ENCODE measurements around the gene PHACTR2.
"Not testable (repeated sequence)": the region's sequence is repeated elsewhere in the genome, so short reads cannot be mapped to it uniquely, and the experiment has no call there.

The PHACTR2 gene

GRCh38 chr6:143864234-143864633 lies 186.5 kb downstream of the PHACTR2 start, which contains the start of gene ZC2HC1B:
ZC2HC1B (plus strand) TSS chr6:143864474; CDS start chr6:143864540, 66 bp downstream.
- H2AFZ ChIP-seq (ENCODE audit: low read length) = no peak within 1 kb of the TSS
- no peak within 1 kb of the TSS for H3K23ac ChIP-seq (ENCODE audit: low read depth, low read length, poor library complexity)
- H3K27ac ChIP-seq (replicated peaks; ENCODE audit: low read length) = no peak within 1 kb of the TSS
- no peak within 1 kb of the TSS for H3K14ac ChIP-seq (ENCODE audit: low read length)
- H3K4ac ChIP-seq (ENCODE audit: low read length) = no peak within 1 kb of the TSS
- H2BK15ac ChIP-seq (ENCODE audit: low read length) = no peak within 1 kb of the TSS
- no peaks in the 10 kb centered on the region for H3K27me3 ChIP-seq (ENCODE audit: control insufficient read depth in 3 of 3, insufficient read depth in 3 of 3, low read depth in 1 of 3, low read length in 3 of 3)
- no peak for DNase-seq (ENCODE audit: low spot score)
- no peaks in the 10 kb centered on the region for H3K9me3 ChIP-seq (replicated peaks in 1 of 2; ENCODE audit: control insufficient read depth in 2 of 2, insufficient read depth in 1 of 2, low read depth in 1 of 2, low read length in 2 of 2)
- H3K4me3 ChIP-seq (ENCODE audit: low read length in 2 of 2) = no peak within 1 kb of the TSS
- no peaks in the 10 kb centered on the region for H3K79me1 ChIP-seq (ENCODE audit: low read depth, low read length)
- H4K8ac ChIP-seq (ENCODE audit: low read depth, low read length) = no peak within 1 kb of the TSS
- no peak within 1 kb of the TSS for H3K4me2 ChIP-seq (ENCODE audit: insufficient read depth, low read length, poor library complexity, severe bottlenecking)
- no peak within 1 kb of the TSS for H2AK5ac ChIP-seq (ENCODE audit: low read depth, low read length)
- no peak within 1 kb of the TSS for H2BK12ac ChIP-seq (ENCODE audit: low read length)
- no peak within 1 kb of the TSS for H3K9ac ChIP-seq (ENCODE audit: low read depth, low read length, poor library complexity)
- no peak within 1 kb of the TSS for H4K91ac ChIP-seq (ENCODE audit: low read depth, low read length, poor library complexity)
- no peak within 1 kb of the TSS for H3K18ac ChIP-seq (ENCODE audit: low read length)
- peaks cover 7 to 70% of the 10 kb centered on the region in 2 donors for H3K36me3 ChIP-seq (replicated peaks in 1 of 2; ENCODE audit: control insufficient read depth in 2 of 2, insufficient read depth in 2 of 2, low read length in 2 of 2)
- H2BK5ac ChIP-seq (ENCODE audit: low read length) = no peak within 1 kb of the TSS
- no peak within 1 kb of the TSS for H2BK120ac ChIP-seq (ENCODE audit: low read depth, low read length)
- no peaks in the 10 kb centered on the region for H3K4me1 ChIP-seq (ENCODE audit: control insufficient read depth in 2 of 2, insufficient read depth in 1 of 2, low read depth in 1 of 2, low read length in 2 of 2)
- WGBS, 2 donors (ENCODE audit: extremely low coverage in 2 of 2, insufficient read length in 2 of 2, insufficient replicate concordance in 1 of 2) = no CpG with 5 or more reads among the region's 1 CpG

- no peak overlapping the region for H4K8ac ChIP-seq (ENCODE audit: low read depth, low read length)
- peaks cover 0 to 40% of the 10 kb centered on the region in 2 donors for H3K36me3 ChIP-seq (replicated peaks in 1 of 2; ENCODE audit: control insufficient read depth in 2 of 2, insufficient read depth in 2 of 2, low read length in 2 of 2)
- H4K91ac ChIP-seq (ENCODE audit: low read depth, low read length, poor library complexity) = no peak overlapping the region
- H2BK5ac ChIP-seq (ENCODE audit: low read length) = no peak overlapping the region
- H3K79me1 ChIP-seq (ENCODE audit: low read depth, low read length) = no peaks in the 10 kb centered on the region
- H2BK120ac ChIP-seq (ENCODE audit: low read depth, low read length) = no peak overlapping the region
- H3K4me1 ChIP-seq (ENCODE audit: control insufficient read depth in 2 of 2, insufficient read depth in 1 of 2, low read depth in 1 of 2, low read length in 2 of 2) = no peaks in the 10 kb centered on the region
- no peak overlapping the region for H3K23ac ChIP-seq (ENCODE audit: low read depth, low read length, poor library complexity)
- no peak overlapping the region for H2BK12ac ChIP-seq (ENCODE audit: low read length)
- H3K9ac ChIP-seq (ENCODE audit: low read depth, low read length, poor library complexity) = no peak overlapping the region
- H2AK5ac ChIP-seq (ENCODE audit: low read depth, low read length) = no peak overlapping the region
- H3K4me3 ChIP-seq (ENCODE audit: low read length in 2 of 2) = no peak overlapping the region
- no peak overlapping the region for H3K4me2 ChIP-seq (ENCODE audit: insufficient read depth, low read length, poor library complexity, severe bottlenecking)
- H3K4ac ChIP-seq (ENCODE audit: low read length) = no peak overlapping the region
- H3K27me3 ChIP-seq (ENCODE audit: control insufficient read depth in 3 of 3, insufficient read depth in 3 of 3, low read depth in 1 of 3, low read length in 3 of 3) = no peaks in the 10 kb centered on the region
- no peak overlapping the region for H3K27ac ChIP-seq (replicated peaks; ENCODE audit: low read length)
- H2AFZ ChIP-seq (ENCODE audit: low read length) = no peak overlapping the region
- H3K18ac ChIP-seq (ENCODE audit: low read length) = no peak overlapping the region
- DNase-seq (ENCODE audit: low spot score) = no peak
- no peak overlapping the region for H3K14ac ChIP-seq (ENCODE audit: low read length)
- no peaks in the 10 kb centered on the region for H3K9me3 ChIP-seq (replicated peaks in 1 of 2; ENCODE audit: control insufficient read depth in 2 of 2, insufficient read depth in 1 of 2, low read depth in 1 of 2, low read length in 2 of 2)
- no peak overlapping the region for H2BK15ac ChIP-seq (ENCODE audit: low read length)
Measured at GRCh38 chr6:143867236-143867635, 189.5 kb downstream of the PHACTR2 start.

- not testable (repeated sequence) for H4K8ac ChIP-seq (ENCODE audit: low read depth, low read length); H2BK15ac ChIP-seq (ENCODE audit: low read length); H3K4me2 ChIP-seq (ENCODE audit: insufficient read depth, low read length, poor library complexity, severe bottlenecking); H3K27ac ChIP-seq (replicated peaks; ENCODE audit: low read length); H3K79me1 ChIP-seq (ENCODE audit: low read depth, low read length); H3K27me3 ChIP-seq (ENCODE audit: control insufficient read depth in 3 of 3, insufficient read depth in 3 of 3, low read depth in 1 of 3, low read length in 3 of 3); H4K91ac ChIP-seq (ENCODE audit: low read depth, low read length, poor library complexity); H3K4ac ChIP-seq (ENCODE audit: low read length); H2AFZ ChIP-seq (ENCODE audit: low read length); H3K9me3 ChIP-seq (replicated peaks in 1 of 2; ENCODE audit: control insufficient read depth in 2 of 2, insufficient read depth in 1 of 2, low read depth in 1 of 2, low read length in 2 of 2); H3K18ac ChIP-seq (ENCODE audit: low read length); H2BK120ac ChIP-seq (ENCODE audit: low read depth, low read length); H3K14ac ChIP-seq (ENCODE audit: low read length); H3K4me1 ChIP-seq (ENCODE audit: control insufficient read depth in 2 of 2, insufficient read depth in 1 of 2, low read depth in 1 of 2, low read length in 2 of 2); H2BK12ac ChIP-seq (ENCODE audit: low read length); H2BK5ac ChIP-seq (ENCODE audit: low read length); H3K9ac ChIP-seq (ENCODE audit: low read depth, low read length, poor library complexity); H3K4me3 ChIP-seq (ENCODE audit: low read length in 2 of 2); DNase-seq (ENCODE audit: low spot score); H3K23ac ChIP-seq (ENCODE audit: low read depth, low read length, poor library complexity); H2AK5ac ChIP-seq (ENCODE audit: low read depth, low read length)
- no CpG with 5 or more reads among the region's 3 CpGs for WGBS, 2 donors (ENCODE audit: extremely low coverage in 2 of 2, insufficient read length in 2 of 2, insufficient replicate concordance in 1 of 2)
- H3K36me3 ChIP-seq (replicated peaks in 1 of 2; ENCODE audit: control insufficient read depth in 2 of 2, insufficient read depth in 2 of 2, low read length in 2 of 2) = peaks cover 0 to 25% of the 10 kb centered on the region in 2 donors
Measured at GRCh38 chr6:143868808-143869207, 191.0 kb downstream of the PHACTR2 start.

- not testable (repeated sequence) for DNase-seq (ENCODE audit: low spot score); H2BK120ac ChIP-seq (ENCODE audit: low read depth, low read length); H3K79me1 ChIP-seq (ENCODE audit: low read depth, low read length); H3K4me2 ChIP-seq (ENCODE audit: insufficient read depth, low read length, poor library complexity, severe bottlenecking); H3K14ac ChIP-seq (ENCODE audit: low read length); H2BK12ac ChIP-seq (ENCODE audit: low read length); H3K4ac ChIP-seq (ENCODE audit: low read length); H2AFZ ChIP-seq (ENCODE audit: low read length); H3K4me1 ChIP-seq (ENCODE audit: control insufficient read depth in 2 of 2, insufficient read depth in 1 of 2, low read depth in 1 of 2, low read length in 2 of 2); H3K18ac ChIP-seq (ENCODE audit: low read length); H2BK15ac ChIP-seq (ENCODE audit: low read length); H4K8ac ChIP-seq (ENCODE audit: low read depth, low read length); H3K9me3 ChIP-seq (replicated peaks in 1 of 2; ENCODE audit: control insufficient read depth in 2 of 2, insufficient read depth in 1 of 2, low read depth in 1 of 2, low read length in 2 of 2); H3K36me3 ChIP-seq (replicated peaks in 1 of 2; ENCODE audit: control insufficient read depth in 2 of 2, insufficient read depth in 2 of 2, low read length in 2 of 2); H2BK5ac ChIP-seq (ENCODE audit: low read length); H3K9ac ChIP-seq (ENCODE audit: low read depth, low read length, poor library complexity); H4K91ac ChIP-seq (ENCODE audit: low read depth, low read length, poor library complexity); H3K27me3 ChIP-seq (ENCODE audit: control insufficient read depth in 3 of 3, insufficient read depth in 3 of 3, low read depth in 1 of 3, low read length in 3 of 3); H3K4me3 ChIP-seq (ENCODE audit: low read length in 2 of 2); H3K27ac ChIP-seq (replicated peaks; ENCODE audit: low read length); H3K23ac ChIP-seq (ENCODE audit: low read depth, low read length, poor library complexity); H2AK5ac ChIP-seq (ENCODE audit: low read depth, low read length)
- no CpG with 5 or more reads among the region's 1 CpG for WGBS, 2 donors (ENCODE audit: extremely low coverage in 2 of 2, insufficient read length in 2 of 2, insufficient replicate concordance in 1 of 2)
Measured at GRCh38 chr6:143871202-143871730, 193.5 kb downstream of the PHACTR2 start.
